HCT116 (cell line): ENCODE measurements around the gene PMAIP1. TPM values are rescaled to one million over a fixed set of nuclear protein-coding genes. Genes with fewer than 3 reads are reported as not detected.

ENCODE experiments used
- ATAC-seq: fragments of 200-7000 bp; cut with Tn5 transposase; 2 replicates; pipeline ENCODE4 v1.9.1; 2020; ENCODE audit warnings: mild to moderate bottlenecking, moderate library complexity
- BruUV-seq: library from RNA; stranded (reverse); fragments of 400-500 nt; replicated peaks from 2 replicates; lab custom pipeline; 2021; lab: Mats Ljungman, UMichigan
- CTCF ChIA-PET: fragments of 300-600 bp; sonication (Branson Sonifier 250); formaldehyde crosslinking; loops from one replicate; lab custom pipeline; 2021; ENCODE audit warnings: antibody characterized with exemption; lab: Charles Lee
- POLR2A ChIA-PET: fragments of 300-600, 350-600 bp; sonication (Branson Sonifier 250); formaldehyde crosslinking; loops from one replicate; lab custom pipeline; 2021; ENCODE audit warnings: antibody characterized with exemption; lab: Charles Lee
- RAD21 ChIA-PET, 2 experiments: fragments of 300-600 bp; sonication (Branson Sonifier 250); formaldehyde crosslinking; loops; one replicate each; lab custom pipeline; 2023; ENCODE audit warnings: low total read pairs in 2 of 2; ENCODE audit not compliant: uncharacterized antibody in 2 of 2, unreplicated experiment in 2 of 2, low non-redundant PET in 1 of 2; lab: Charles Lee
- DNase-seq: peaks from one replicate; pipeline ENCODE4 v3.0.0-alpha.2; 2010; ENCODE audit warnings: low read depth, low spot score
- H2AFZ ChIP-seq: fragments of 200-600 bp; shearing (Covaris generic), sonication (generic); 2 replicates; pipeline ENCODE4 v1.6.1; 2017; ENCODE audit warnings: low read depth, mixed run types, mixed read lengths, antibody characterized with exemption, low read length; ENCODE audit not compliant: poor library complexity, severe bottlenecking
- H3K27ac ChIP-seq: 2 replicates; pipeline ENCODE4 v1.5.1; 2012; ENCODE audit warnings: low read depth, low read length
- H3K27me3 ChIP-seq: fragments of 200-600 bp; sonication (generic); 2 replicates; pipeline ENCODE4 v1.6.1; 2016; ENCODE audit warnings: mixed run types, low read length, mixed read lengths; ENCODE audit not compliant: insufficient read depth
- H3K36me3 ChIP-seq, 2 experiments: fragments of 200-500 bp in 1 of 2; fragments of 200-600 bp in 1 of 2; sonication (Bioruptor generic) in 1 of 2; sonication (generic) in 1 of 2; 2 replicates each; pipeline versions ENCODE4 v1.5.1 to v1.6.1; 2014 to 2016; ENCODE audit warnings: low read length in 2 of 2, inconsistent platforms in 1 of 2, mixed read lengths in 1 of 2, mixed run types in 1 of 2; ENCODE audit not compliant: insufficient read depth in 2 of 2, control insufficient read depth in 1 of 2
- H3K4me1 ChIP-seq, 2 experiments: fragments of 200-600 bp in 1 of 2; sonication (generic) in 1 of 2; 2 replicates each; pipeline versions ENCODE4 v1.5.1 to v1.6.1; 2012 to 2017; ENCODE audit warnings: low read length in 2 of 2, inconsistent platforms in 1 of 2, mild to moderate bottlenecking in 1 of 2, mixed read lengths in 1 of 2, mixed run types in 1 of 2, moderate library complexity in 1 of 2; ENCODE audit not compliant: insufficient read depth in 2 of 2, control insufficient read depth in 1 of 2
- H3K4me2 ChIP-seq: fragments of 200-600 bp; sonication (generic); 2 replicates; pipeline ENCODE4 v1.6.1; 2017; ENCODE audit warnings: mixed run types, low read length, mixed read lengths
- H3K4me3 ChIP-seq, 2 experiments: fragments of 200-600 bp in 1 of 2; sonication (generic) in 1 of 2; replicated peaks in 1 of 2; 2 replicates each; pipeline ENCODE4 v1.5.1; 2011 to 2016; ENCODE audit warnings: low read length in 2 of 2, control low read depth in 1 of 2, low read depth in 1 of 2, mild to moderate bottlenecking in 1 of 2, mixed read lengths in 1 of 2, mixed run types in 1 of 2
- H3K79me2 ChIP-seq: fragments of 200-600 bp; sonication (generic); 2 replicates; pipeline ENCODE4 v1.6.1; 2017; ENCODE audit warnings: mild to moderate bottlenecking, mixed run types, low read length, moderate library complexity, mixed read lengths; ENCODE audit not compliant: insufficient read depth
- H3K9ac ChIP-seq: fragments of 200-600 bp; sonication (generic); 2 replicates; pipeline ENCODE4 v1.6.1; 2016; ENCODE audit warnings: low read length, mixed read lengths
- H3K9me2 ChIP-seq: fragments of 200-600 bp; sonication (generic), shearing (Covaris generic); 2 replicates; pipeline ENCODE4 v1.6.1; 2017; ENCODE audit warnings: mixed run types, mild to moderate bottlenecking, moderate library complexity; ENCODE audit not compliant: insufficient read depth
- H3K9me3 ChIP-seq, 2 experiments: fragments of 200-500 bp in 1 of 2; fragments of 200-600 bp in 1 of 2; sonication (Bioruptor generic) in 1 of 2; sonication (generic) in 1 of 2; 2 replicates each; pipeline ENCODE4 v1.6.1; 2014 to 2017; ENCODE audit warnings: low read length in 2 of 2, mixed read lengths in 2 of 2, inconsistent platforms in 1 of 2, low read depth in 1 of 2, mild to moderate bottlenecking in 1 of 2, mixed run types in 1 of 2, moderate library complexity in 1 of 2; ENCODE audit not compliant: control insufficient read depth in 1 of 2, insufficient read depth in 1 of 2
- H4K20me1 ChIP-seq: fragments of 200-600 bp; sonication (generic), shearing (Covaris generic); 2 replicates; pipeline ENCODE4 v1.6.1; 2017; ENCODE audit warnings: mixed run types, mild to moderate bottlenecking, moderate library complexity; ENCODE audit not compliant: insufficient read depth
- CEBPB ChIP-seq: IDR thresholded peaks from 2 replicates; pipeline ENCODE4 v1.6.1; 2012; ENCODE audit warnings: low read depth
- CTCF ChIP-seq, 3 experiments: fragments of 200-600 bp in 1 of 3; sonication (generic) in 1 of 3; IDR thresholded peaks in 2 of 3; conservative IDR thresholded peaks in 1 of 3; 2 replicates each; pipeline ENCODE4 v1.5.1; 2012 to 2017; ENCODE audit warnings: low read depth in 2 of 3, low read length in 2 of 3, antibody characterized with exemption in 1 of 3, borderline replicate concordance in 1 of 3, control low read depth in 1 of 3, mild to moderate bottlenecking in 1 of 3, mixed read lengths in 1 of 3, mixed run types in 1 of 3, moderate library complexity in 1 of 3; ENCODE audit not compliant: insufficient read depth in 1 of 3
- ELF1 ChIP-seq: IDR thresholded peaks from 2 replicates; pipeline ENCODE4 v1.6.1; 2012; ENCODE audit warnings: low read depth, borderline replicate concordance
- EZH2phosphoT487 ChIP-seq: fragments of 200-600 bp; IDR thresholded peaks from 2 replicates; pipeline ENCODE4 v1.6.1; 2018; ENCODE audit warnings: antibody characterized with exemption, borderline replicate concordance
- JUND ChIP-seq: IDR thresholded peaks from 2 replicates; pipeline ENCODE4 v1.6.1; 2012
- MAX ChIP-seq: IDR thresholded peaks from 2 replicates; pipeline ENCODE4 v1.6.1; 2012
- POLR2AphosphoS5 ChIP-seq: IDR thresholded peaks from 2 replicates; pipeline ENCODE4 v1.6.1; 2011; ENCODE audit warnings: mild to moderate bottlenecking, low read depth, low read length, moderate library complexity
- RAD21 ChIP-seq: IDR thresholded peaks from 2 replicates; pipeline ENCODE4 v1.6.1; 2012; ENCODE audit warnings: low read depth, mild to moderate bottlenecking
- REST ChIP-seq: IDR thresholded peaks from 2 replicates; pipeline ENCODE4 v1.6.1; 2012; ENCODE audit warnings: low read depth
- TCF7L2 ChIP-seq: IDR thresholded peaks from 2 replicates; pipeline ENCODE4 v1.7.0; 2011; ENCODE audit warnings: borderline replicate concordance, inconsistent platforms; ENCODE audit not compliant: insufficient read depth, insufficient read length; ENCODE audit errors: extremely low read depth
- ZBTB33 ChIP-seq: IDR thresholded peaks from 2 replicates; pipeline ENCODE4 v1.6.1; 2011; ENCODE audit warnings: mild to moderate bottlenecking, low read length, moderate library complexity; ENCODE audit not compliant: insufficient replicate concordance; ENCODE audit errors: extremely low read depth
- ZNF274 ChIP-seq: fragments of 200-500 bp; sonication (Bioruptor generic); IDR thresholded peaks from 2 replicates; pipeline ENCODE4 v1.6.1; 2014; ENCODE audit warnings: mild to moderate bottlenecking, low read depth, low read length, inconsistent platforms
- intact Hi-C: fragments of 100-400 bp; cut with micrococcal nuclease; formaldehyde crosslinking; loops from 2 replicates; pipeline ENCODE4 v1.10.0; 2022
- total RNA-seq: library from RNA; stranded (reverse); gene quantifications from one replicate; pipeline ENCODE4 v1.2.1, GENCODE V29; 2021; ENCODE audit not compliant: unreplicated experiment

Gene PMAIP1
- total RNA-seq, 1 experiment from 2014 or later: 66.7 TPM

GRCh38 chr18:59940068-59940467 is 40.3 kb downstream of the PMAIP1 start (continued):
- TF ChIP-seq REST: no peak
- no peak for TF ChIP-seq EZH2phosphoT487
- no peak for TF ChIP-seq CEBPB
- TF ChIP-seq RAD21: no peak
- TF ChIP-seq POLR2AphosphoS5: no peak
- TF ChIP-seq ELF1: no peak
- TF ChIP-seq MAX: no peak
- TF ChIP-seq JUND: no peak
- no peak for TF ChIP-seq ZNF274
- TF ChIP-seq, all 23 proteins: peak for 0

- intact Hi-C loops: no loop called here
- TF ChIP-seq REST: no peak
- TF ChIP-seq POLR2AphosphoS5: no peak
- no peak for TF ChIP-seq TCF7L2
- TF ChIP-seq ZBTB33: no peak
- TF ChIP-seq CTCF (IDR thresholded peaks at IDR 0.05 in 2 of 3, conservative IDR thresholded peaks at IDR 0.05 in 1 of 3; ENCODE audit: borderline replicate concordance in 1 of 3, insufficient read depth in 1 of 3, low read depth in 2 of 3, low read length in 2 of 3): no peak
- no peak for TF ChIP-seq ELF1
Measured at GRCh38 chr18:59941331-59941730, 41.5 kb downstream of the PMAIP1 start.

More at GRCh38 chr18:59941331-59941730, 41.5 kb downstream of the PMAIP1 start:
- Histone ChIP-seq H3K4me1 (no peaks in the 10 kb centered on the region), H3K27ac (no peak overlapping the region), H3K4me2 (no peak overlapping the region), H3K4me3 (no peak overlapping the region), H2AFZ (no peak overlapping the region), H3K9me2 (no peaks in the 10 kb centered on the region), H3K36me3 (no peaks in the 10 kb centered on the region), H3K27me3 (no peaks in the 10 kb centered on the region), H3K79me2 (no peaks in the 10 kb centered on the region), H4K20me1 (no peaks in the 10 kb centered on the region), H3K9ac (no peak overlapping the region), H3K9me3 (no peaks in the 10 kb centered on the region)
- BruUV-seq: no TSS peak
- ChIA-PET CTCF (no interaction called here), RAD21 (no interaction called here), POLR2A (no interaction called here)
- ATAC-seq (no peak), DNase-seq (no peak)
